Measurements from ENCODE around the gene UBALD2. TPM values are rescaled to one million over a fixed set of nuclear protein-coding genes. Genes with fewer than 3 reads are reported as not detected.

UBALD2 gene
- polyA plus RNA-seq, 1 experiment = 18.1 TPM

DNA sequence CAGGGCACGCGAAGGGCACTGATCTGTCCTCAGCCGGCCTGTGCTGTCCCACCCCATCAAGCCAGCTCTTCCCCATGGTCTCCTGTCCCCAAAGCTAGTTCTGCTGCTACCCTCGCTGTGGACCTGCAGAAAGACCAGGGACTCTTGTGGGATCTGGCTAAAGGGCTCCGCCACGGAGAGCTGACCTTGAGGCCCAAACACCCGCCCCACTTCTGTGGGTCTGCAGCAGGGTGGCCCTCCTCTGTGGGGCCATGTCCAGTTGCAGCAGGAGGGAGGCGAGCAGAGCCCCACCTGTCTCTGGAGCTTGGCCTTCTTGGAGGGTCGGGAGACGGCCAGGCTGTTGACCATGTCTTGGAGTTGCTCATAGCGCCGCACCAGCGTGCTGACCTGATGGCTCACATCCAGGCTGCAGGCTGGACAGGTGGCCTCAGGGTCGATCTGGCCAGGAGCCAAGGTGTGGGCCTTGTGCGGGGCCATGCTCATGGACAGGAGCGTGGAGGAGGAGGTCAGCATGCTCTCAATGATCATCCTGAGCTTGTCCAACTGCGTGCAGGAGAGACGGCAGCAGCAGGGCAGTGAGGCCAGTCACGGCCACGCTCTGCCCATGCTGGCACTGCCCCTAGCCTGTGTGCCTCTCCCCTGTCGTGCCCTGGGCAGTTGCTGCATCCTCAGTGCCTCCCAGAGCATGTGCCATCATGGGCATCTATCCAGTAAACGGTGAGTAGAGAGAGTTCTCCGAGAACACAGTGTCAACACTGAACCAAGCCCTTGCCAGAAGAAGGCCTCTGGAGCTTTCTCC is 16.6 kb downstream of the UBALD2 start:
- Histone ChIP-seq H3K27ac (ENCODE audit: low read depth, low read length) (no peak overlapping the region), H3K9me3 (ENCODE audit: control insufficient read depth, insufficient read depth, low read length) (no peaks in the 10 kb centered on the region; the same call in 1 of the 2 replicates), H3K27me3 (ENCODE audit: control insufficient read depth, insufficient read depth, low read length) (no peaks in the 10 kb centered on the region), H3K4me3 (ENCODE audit: low read depth, low read length) (no peak overlapping the region)
- POLR2A ChIA-PET = no interaction called here
- DNase-seq (ENCODE audit: low read depth, low spot score) = no peak
- TF ChIP-seq, protein P1, sequence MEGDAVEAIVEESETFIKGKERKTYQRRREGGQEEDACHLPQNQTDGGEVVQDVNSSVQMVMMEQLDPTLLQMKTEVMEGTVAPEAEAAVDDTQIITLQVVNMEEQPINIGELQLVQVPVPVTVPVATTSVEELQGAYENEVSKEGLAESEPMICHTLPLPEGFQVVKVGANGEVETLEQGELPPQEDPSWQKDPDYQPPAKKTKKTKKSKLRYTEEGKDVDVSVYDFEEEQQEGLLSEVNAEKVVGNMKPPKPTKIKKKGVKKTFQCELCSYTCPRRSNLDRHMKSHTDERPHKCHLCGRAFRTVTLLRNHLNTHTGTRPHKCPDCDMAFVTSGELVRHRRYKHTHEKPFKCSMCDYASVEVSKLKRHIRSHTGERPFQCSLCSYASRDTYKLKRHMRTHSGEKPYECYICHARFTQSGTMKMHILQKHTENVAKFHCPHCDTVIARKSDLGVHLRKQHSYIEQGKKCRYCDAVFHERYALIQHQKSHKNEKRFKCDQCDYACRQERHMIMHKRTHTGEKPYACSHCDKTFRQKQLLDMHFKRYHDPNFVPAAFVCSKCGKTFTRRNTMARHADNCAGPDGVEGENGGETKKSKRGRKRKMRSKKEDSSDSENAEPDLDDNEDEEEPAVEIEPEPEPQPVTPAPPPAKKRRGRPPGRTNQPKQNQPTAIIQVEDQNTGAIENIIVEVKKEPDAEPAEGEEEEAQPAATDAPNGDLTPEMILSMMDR (IDR thresholded peaks at IDR 0.05; ENCODE audit: low read depth, low read length) = no peak
- CTCF ChIA-PET = interaction anchor here (0.7 to 4.3 kb wide), 3 partner anchors 8 to 161 kb away, joined by 4 to 92 read pairs (median 4); no protein-coding TSS in a partner anchor

DNA sequence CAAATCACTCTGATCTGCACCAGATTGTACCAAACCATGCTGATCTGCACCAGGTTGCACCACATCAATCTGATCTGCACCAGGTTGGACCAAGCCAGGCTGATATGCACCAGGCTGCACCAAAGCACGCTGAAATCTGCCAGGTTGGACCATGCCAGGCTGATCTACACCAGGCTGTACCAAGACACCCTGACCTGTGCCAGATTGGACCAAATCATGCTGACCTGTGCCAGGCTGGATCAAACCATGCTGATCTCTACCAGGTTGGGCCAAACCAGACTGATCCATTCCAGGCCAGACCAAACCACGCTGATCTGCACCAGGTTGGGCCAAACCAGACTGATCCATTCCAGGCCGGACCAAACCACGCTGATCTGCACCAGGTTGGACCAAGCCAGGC is 27.4 kb downstream of the UBALD2 start:
- TF ChIP-seq, protein P1 (IDR thresholded peaks at IDR 0.05; ENCODE audit: low read depth, low read length) = no peak
- Histone ChIP-seq H3K9me3 (ENCODE audit: control insufficient read depth, insufficient read depth, low read length) (no peaks in the 10 kb centered on the region), H3K27me3 (ENCODE audit: control insufficient read depth, insufficient read depth, low read length) (no peaks in the 10 kb centered on the region), H3K27ac (ENCODE audit: low read depth, low read length) (no peak overlapping the region), H3K4me3 (ENCODE audit: low read depth, low read length) (no peak overlapping the region)
- CTCF ChIA-PET = no interaction called here
- POLR2A ChIA-PET = no interaction called here
- DNase-seq (ENCODE audit: low read depth, low spot score) = no peak

DNA sequence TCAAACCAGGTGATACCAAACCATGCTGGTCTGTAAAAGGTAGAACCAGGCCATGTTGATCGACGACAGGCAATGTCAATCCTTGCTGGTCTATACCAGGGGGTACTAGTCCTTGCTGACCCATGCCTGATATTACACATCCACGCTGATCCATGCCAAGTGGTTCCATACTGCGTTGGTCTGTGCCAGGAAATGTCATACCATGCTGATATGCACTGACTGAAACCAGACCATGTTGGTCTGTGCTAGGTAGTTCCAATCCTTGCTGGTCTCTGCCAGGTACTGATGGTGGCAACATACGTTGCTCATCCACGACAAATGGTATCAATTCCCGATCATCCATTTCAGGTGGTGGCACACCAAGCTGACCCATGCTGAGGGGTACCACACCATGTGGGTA is 28.0 kb downstream of the UBALD2 start:
- ChIA-PET POLR2A (no interaction called here), CTCF (interaction anchor here (3.5 kb wide), 1 partner anchor 13 kb away, joined by 12 read pairs; no protein-coding TSS in a partner anchor)

DNA sequence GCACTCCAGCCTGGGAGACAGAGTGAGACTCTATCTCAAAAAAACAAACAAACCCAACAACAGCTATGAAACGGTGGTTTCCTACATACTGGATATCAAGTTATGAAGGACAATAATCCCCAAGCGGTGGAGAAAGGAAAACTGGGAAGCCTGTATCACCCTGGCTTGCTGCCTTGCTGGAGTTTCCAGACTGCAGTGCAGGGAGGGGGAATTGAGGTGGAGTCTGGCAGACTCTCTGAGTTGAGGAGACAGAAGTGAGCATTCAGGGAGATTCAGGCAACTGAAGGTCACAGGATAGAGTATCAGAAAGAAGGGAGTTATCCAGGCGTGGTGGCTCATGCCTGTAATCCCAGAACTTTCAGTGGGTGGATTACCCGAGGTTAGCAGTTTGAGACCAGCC is 31.0 kb downstream of the UBALD2 start:
- ChIA-PET POLR2A (no interaction called here), CTCF (interaction anchor here (0.6 to 3.5 kb wide), 3 partner anchors 17 to 430 kb away, joined by 3 to 12 read pairs (median 6); no protein-coding TSS in a partner anchor)
- Histone ChIP-seq H3K27ac (ENCODE audit: low read depth, low read length) (no peak overlapping the region), H3K4me3 (ENCODE audit: low read depth, low read length) (no peak overlapping the region), H3K27me3 (ENCODE audit: control insufficient read depth, insufficient read depth, low read length) (no peaks in the 10 kb centered on the region), H3K9me3 (ENCODE audit: control insufficient read depth, insufficient read depth, low read length) (no peaks in the 10 kb centered on the region)
- TF ChIP-seq, protein P1 (IDR thresholded peaks at IDR 0.05; ENCODE audit: low read depth, low read length) = no peak
- DNase-seq (ENCODE audit: low read depth, low spot score) = no peak

More for the DNA sequence above, 28.0 kb downstream of the UBALD2 start:
- no peak overlapping the region for H3K27ac ChIP-seq (ENCODE audit: low read depth, low read length)
- H3K27me3 ChIP-seq (ENCODE audit: control insufficient read depth, insufficient read depth, low read length) = no peaks in the 10 kb centered on the region
- DNase-seq (ENCODE audit: low read depth, low spot score) = no peak
- TF ChIP-seq, protein P1 (IDR thresholded peaks at IDR 0.05; ENCODE audit: low read depth, low read length) = no peak
- H3K9me3 ChIP-seq (ENCODE audit: control insufficient read depth, insufficient read depth, low read length) = no peaks in the 10 kb centered on the region
- no peak overlapping the region for H3K4me3 ChIP-seq (ENCODE audit: low read depth, low read length)

DNA sequence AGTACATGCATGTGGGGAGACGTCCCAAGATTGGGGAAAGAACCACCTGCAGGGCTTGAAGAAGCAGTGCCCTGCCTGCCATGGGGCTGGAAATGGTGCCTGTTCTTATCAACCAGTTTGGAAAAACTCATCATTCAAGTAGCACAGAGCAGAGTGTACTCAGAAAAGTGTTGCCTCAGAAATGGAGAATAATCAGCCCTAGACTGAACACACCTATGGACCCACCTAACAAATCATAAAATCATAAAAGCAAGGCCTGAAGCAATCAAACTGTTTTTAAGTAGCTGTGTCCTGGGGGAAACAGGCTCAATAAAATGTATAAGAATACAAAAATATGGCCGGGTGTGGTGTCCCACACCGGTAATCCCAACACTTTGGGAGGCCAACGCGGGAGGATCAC is 31.7 kb downstream of the UBALD2 start:
- no peaks in the 10 kb centered on the region for H3K27me3 ChIP-seq (ENCODE audit: control insufficient read depth, insufficient read depth, low read length)
- POLR2A ChIA-PET = no interaction called here
- H3K9me3 ChIP-seq (ENCODE audit: control insufficient read depth, insufficient read depth, low read length) = no peaks in the 10 kb centered on the region
- TF ChIP-seq, protein P1 (IDR thresholded peaks at IDR 0.05; ENCODE audit: low read depth, low read length) = no peak
- no peak for DNase-seq (ENCODE audit: low read depth, low spot score)
- no peak overlapping the region for H3K27ac ChIP-seq (ENCODE audit: low read depth, low read length)
- no peak overlapping the region for H3K4me3 ChIP-seq (ENCODE audit: low read depth, low read length)
- CTCF ChIA-PET = interaction anchor here (0.8 kb wide), 1 partner anchor 17 kb away, joined by 4 read pairs; no protein-coding TSS in a partner anchor

All from AG04450 (cell line).